Stomach (tissue), 4 donors: ENCODE data around the gene FGFR4.

Source experiments
- CTCF ChIP-seq, 7 experiments: fragments of 450-650 bp in 4 of 7; fragments of 200-600 bp in 3 of 7; sonication (generic) in 3 of 7; IDR thresholded peaks; one replicate each; pipeline ENCODE4 v1.5.1; 2016 to 2019; ENCODE audit warnings: antibody characterized with exemption in 7 of 7, control low read depth in 2 of 7, mild to moderate bottlenecking in 1 of 7
- EP300 ChIP-seq: sonication (generic); formaldehyde crosslinking; IDR thresholded peaks from one replicate; pipeline ENCODE4 v1.6.1; 2017; ENCODE audit warnings: antibody characterized with exemption
- POLR2A ChIP-seq, 4 donors: fragments of 450-650 bp; IDR thresholded peaks; one replicate each; pipeline ENCODE4 v1.6.1; 2016; ENCODE audit warnings: antibody characterized with exemption in 4 of 4, control low read depth in 2 of 4, mild to moderate bottlenecking in 1 of 4, moderate library complexity in 1 of 4
- POLR2AphosphoS5 ChIP-seq, 3 donors: sonication (generic); formaldehyde crosslinking; IDR thresholded peaks; one replicate each; pipeline ENCODE4 v1.6.1; 2016; ENCODE audit warnings: antibody characterized with exemption in 3 of 3

DNA sequence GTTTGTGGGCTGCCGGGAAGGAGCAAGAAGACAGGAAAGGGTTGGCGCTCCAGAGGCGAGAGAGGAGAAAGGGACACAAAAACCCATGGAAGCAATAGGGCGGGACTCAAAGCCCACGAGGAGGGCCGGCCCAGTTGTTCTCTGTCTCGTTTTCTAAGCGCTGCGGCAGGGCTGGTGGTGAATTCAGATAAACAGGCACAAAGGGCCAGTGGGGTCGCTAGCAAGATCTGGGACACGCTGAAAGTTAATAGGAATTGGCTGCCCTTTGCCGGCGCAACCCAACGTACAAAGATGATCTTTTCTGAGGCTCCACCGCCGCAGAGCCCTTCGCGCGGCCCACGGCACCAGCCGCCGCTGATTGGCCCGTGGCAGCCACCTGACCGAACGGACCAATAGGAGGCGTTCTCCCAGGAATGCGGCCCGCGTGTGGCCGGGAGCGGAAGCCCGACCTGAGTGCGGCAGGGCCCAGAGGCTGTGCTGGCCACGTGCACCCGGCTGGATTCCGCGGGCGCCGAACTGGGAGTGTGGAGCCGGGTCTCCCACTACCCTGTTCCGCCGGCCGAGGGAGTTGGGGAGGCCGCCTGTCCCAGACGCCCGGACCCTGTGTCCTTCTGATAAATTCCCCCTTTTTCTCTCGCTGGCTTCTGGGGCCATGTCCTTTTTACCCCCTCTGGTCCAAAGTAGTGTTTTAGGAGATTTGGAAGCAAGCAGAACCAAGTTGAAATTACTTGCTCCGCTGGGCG is 30.1 kb downstream of the FGFR4 start:
- TF ChIP-seq POLR2AphosphoS5 (IDR thresholded peaks at IDR 0.05) (peak; percentile 18 to 84 (median 33)), CTCF (IDR thresholded peaks at IDR 0.05) (no peak), POLR2A (IDR thresholded peaks at IDR 0.05) (no peak), EP300 (no peak)
